IMR-90 (cell line): ENCODE measurements around the gene PRKCSH. TPM values are rescaled to one million over a fixed set of nuclear protein-coding genes. Genes with fewer than 3 reads are reported as not detected.

ENCODE experiments used
- ATAC-seq: fragments of 200-7000 bp; cut with Tn5 transposase; 2 replicates; pipeline ENCODE4 v1.9.1; 2020; ENCODE audit warnings: low read depth, mild to moderate bottlenecking, moderate library complexity
- BruUV-seq: library from RNA; stranded (reverse); fragments of 400-500 nt; replicated peaks from 2 replicates; lab custom pipeline; 2021; lab: Mats Ljungman, UMichigan
- CTCF ChIA-PET: fragments of 300-600 bp; formaldehyde crosslinking; extraction: SDS; loops from one replicate; lab custom pipeline; 2021; ENCODE audit warnings: antibody characterized with exemption; lab: Yijun Ruan, JAX
- POLR2A ChIA-PET: fragments of 300-600 bp; sonication (Branson Sonifier 250); formaldehyde crosslinking; loops from one replicate; lab custom pipeline; 2022; ENCODE audit warnings: antibody characterized with exemption; ENCODE audit not compliant: unreplicated experiment; lab: Charles Lee
- DNase-seq: peaks from one replicate; pipeline ENCODE4 v3.0.0; 2013
- H2AFZ ChIP-seq: replicated peaks from 2 replicates; pipeline ENCODE3; 2013; ENCODE audit warnings: low read length, mild to moderate bottlenecking; ENCODE audit not compliant: poor library complexity
- H2AK5ac ChIP-seq: 2 replicates; pipeline ENCODE4 v1.6.1; 2013; ENCODE audit warnings: low read depth, low read length, inconsistent platforms
- H2AK9ac ChIP-seq: replicated peaks from 2 replicates; pipeline ENCODE3; 2013; ENCODE audit warnings: mild to moderate bottlenecking, low read depth, low read length, moderate library complexity; ENCODE audit not compliant: poor library complexity
- H2BK120ac ChIP-seq: 2 replicates; pipeline ENCODE4 v1.6.1; 2013; ENCODE audit warnings: low read depth, low read length, inconsistent platforms
- H2BK15ac ChIP-seq: 3 replicates; pipeline ENCODE4 v1.6.1; 2013; ENCODE audit warnings: low read depth, low read length, inconsistent platforms
- H2BK20ac ChIP-seq: 2 replicates; pipeline ENCODE4 v1.6.1; 2013; ENCODE audit warnings: low read depth, mild to moderate bottlenecking, inconsistent platforms, low read length, moderate library complexity
- H2BK5ac ChIP-seq: 2 replicates; pipeline ENCODE4 v1.6.1; 2013; ENCODE audit warnings: mild to moderate bottlenecking, low read depth, low read length, inconsistent platforms; ENCODE audit not compliant: poor library complexity, severe bottlenecking
- H3K14ac ChIP-seq: replicated peaks from 2 replicates; pipeline ENCODE4 v1.6.1; 2013; ENCODE audit warnings: low read depth, low read length, inconsistent platforms
- H3K18ac ChIP-seq: 2 replicates; pipeline ENCODE4 v1.6.1; 2013; ENCODE audit warnings: low read depth, low read length, control low read depth
- H3K23ac ChIP-seq: 2 replicates; pipeline ENCODE4 v1.6.1; 2013; ENCODE audit warnings: low read depth, low read length, inconsistent platforms
- H3K27ac ChIP-seq: 2 replicates; pipeline ENCODE4 v1.5.1; 2013; ENCODE audit warnings: mild to moderate bottlenecking, control low read depth, low read length; ENCODE audit not compliant: insufficient read depth
- H3K27me3 ChIP-seq: 2 replicates; pipeline ENCODE4 v1.6.1; 2013; ENCODE audit warnings: low read length; ENCODE audit not compliant: control insufficient read depth, insufficient read depth
- H3K36me3 ChIP-seq: 2 replicates; pipeline ENCODE4 v1.6.1; 2013; ENCODE audit warnings: low read length, mixed read lengths; ENCODE audit not compliant: control insufficient read depth, insufficient read depth
- H3K4ac ChIP-seq: 2 replicates; pipeline ENCODE4 v1.6.1; 2013; ENCODE audit warnings: low read depth, low read length, inconsistent platforms
- H3K4me1 ChIP-seq: 2 replicates; pipeline ENCODE4 v1.6.1; 2013; ENCODE audit warnings: low read length, mixed read lengths; ENCODE audit not compliant: control insufficient read depth, insufficient read depth
- H3K4me2 ChIP-seq: 2 replicates; pipeline ENCODE4 v1.6.1; 2013; ENCODE audit warnings: low read depth, mild to moderate bottlenecking, control low read depth, low read length, moderate library complexity
- H3K4me3 ChIP-seq: 2 replicates; pipeline ENCODE4 v1.5.1; 2013; ENCODE audit warnings: low read depth, mild to moderate bottlenecking, control low read depth, low read length, moderate library complexity; ENCODE audit not compliant: insufficient read depth
- H3K56ac ChIP-seq: 2 replicates; pipeline ENCODE4 v1.6.1; 2013; ENCODE audit warnings: low read length, inconsistent platforms; ENCODE audit not compliant: insufficient read depth; ENCODE audit errors: extremely low read depth
- H3K79me1 ChIP-seq, 2 experiments: 2 replicates each; pipeline ENCODE4 v1.6.1; 2013; ENCODE audit warnings: low read length in 2 of 2, inconsistent platforms in 1 of 2, low read depth in 1 of 2
- H3K9ac ChIP-seq: 2 replicates; pipeline ENCODE4 v1.6.1; 2013; ENCODE audit warnings: low read depth, low read length, control low read depth
- H3K9me1 ChIP-seq: 2 replicates; pipeline ENCODE4 v1.6.1; 2013; ENCODE audit warnings: low read length, inconsistent platforms; ENCODE audit not compliant: insufficient read depth
- H3K9me3 ChIP-seq: 2 replicates; pipeline ENCODE4 v1.6.1; 2013; ENCODE audit warnings: low read length; ENCODE audit not compliant: control insufficient read depth, insufficient read depth
- H4K20me1 ChIP-seq: 2 replicates; pipeline ENCODE4 v1.6.1; 2013; ENCODE audit warnings: low read length, inconsistent platforms; ENCODE audit not compliant: insufficient read depth
- H4K5ac ChIP-seq: 2 replicates; pipeline ENCODE4 v1.6.1; 2013; ENCODE audit warnings: mild to moderate bottlenecking, low read depth, low read length, control low read depth
- H4K8ac ChIP-seq, 2 experiments: 2 replicates each; pipeline ENCODE4 v1.6.1; 2013; ENCODE audit warnings: low read depth in 2 of 2, low read length in 2 of 2, control low read depth in 1 of 2, inconsistent platforms in 1 of 2
- H4K91ac ChIP-seq: 2 replicates; pipeline ENCODE4 v1.6.1; 2013; ENCODE audit warnings: low read depth, low read length, inconsistent platforms; ENCODE audit not compliant: insufficient read depth
- BHLHE40 ChIP-seq: fragments of 150-350 bp; IDR thresholded peaks from 2 replicates; pipeline ENCODE4 v1.6.1; 2016; ENCODE audit warnings: mild to moderate bottlenecking, low read depth, low read length
- CEBPB ChIP-seq: IDR thresholded peaks from 2 replicates; pipeline ENCODE4 v1.6.1; 2012; ENCODE audit warnings: low read depth, low read length, improper control_type of control experiment
- CHD1 ChIP-seq: IDR thresholded peaks from 2 replicates; pipeline ENCODE4 v1.6.1; 2012; ENCODE audit warnings: low read depth, low read length, improper control_type of control experiment
- ELK1 ChIP-seq: fragments of 150-350 bp; IDR thresholded peaks from 2 replicates; pipeline ENCODE4 v1.6.1; 2016; ENCODE audit warnings: low read depth, mild to moderate bottlenecking, low read length, moderate library complexity, borderline replicate concordance
- FOS ChIP-seq: fragments of 150-350 bp; IDR thresholded peaks from 2 replicates; pipeline ENCODE4 v1.6.1; 2016; ENCODE audit warnings: low read depth, low read length
- MAFK ChIP-seq: IDR thresholded peaks from 2 replicates; pipeline ENCODE4 v1.6.1; 2012; ENCODE audit warnings: low read depth, low read length, improper control_type of control experiment
- MAZ ChIP-seq: IDR thresholded peaks from 2 replicates; pipeline ENCODE4 v1.6.1; 2012; ENCODE audit warnings: low read depth, mild to moderate bottlenecking, low read length, improper control_type of control experiment, moderate library complexity, borderline replicate concordance
- MXI1 ChIP-seq: IDR thresholded peaks from 2 replicates; pipeline ENCODE4 v1.6.1; 2012; ENCODE audit warnings: low read depth, mild to moderate bottlenecking, low read length, moderate library complexity, borderline replicate concordance
- NFE2L2 ChIP-seq: fragments of 150-350 bp; IDR thresholded peaks from 2 replicates; pipeline ENCODE4 v1.6.1; 2016; ENCODE audit warnings: low read depth, mild to moderate bottlenecking, low read length
- RAD21 ChIP-seq: IDR thresholded peaks from 2 replicates; pipeline ENCODE4 v1.6.1; 2012; ENCODE audit warnings: low read length, improper control_type of control experiment
- RCOR1 ChIP-seq: IDR thresholded peaks from 2 replicates; pipeline ENCODE4 v1.6.1; 2012; ENCODE audit warnings: mild to moderate bottlenecking, low read length, improper control_type of control experiment; ENCODE audit not compliant: insufficient replicate concordance
- RFX5 ChIP-seq: IDR thresholded peaks from 2 replicates; pipeline ENCODE4 v1.8.0; 2012; ENCODE audit warnings: low read depth, mild to moderate bottlenecking, low read length, moderate library complexity
- SMC3 ChIP-seq: fragments of 150-350 bp; IDR thresholded peaks from 2 replicates; pipeline ENCODE4 v1.6.1; 2016; ENCODE audit warnings: low read depth, mild to moderate bottlenecking, antibody characterized with exemption, low read length, moderate library complexity
- USF2 ChIP-seq: fragments of 150-350 bp; IDR thresholded peaks from 2 replicates; pipeline ENCODE4 v1.6.1; 2017; ENCODE audit warnings: mild to moderate bottlenecking, antibody characterized with exemption, low read length, low read depth
- WGBS, 2 experiments: methylation state at CpG; one replicate each; pipeline versions ENCODE4 v1.1.5 to v1.1.7; 2013; ENCODE audit warnings: missing lambda C conversion rate in 2 of 2; ENCODE audit not compliant: insufficient read length in 1 of 2; ENCODE audit errors: extremely low coverage in 2 of 2; 5-methylcytosine and 5-hydroxymethylcytosine counted together
- dilution Hi-C: fragments of 300-500 bp; cut with HindIII; formaldehyde crosslinking; loops from one replicate; pipeline ENCODE4 v1.14.3; 2018; ENCODE audit warnings: low sequenced_read_pairs; ENCODE audit not compliant: unreplicated experiment
- in situ Hi-C: fragments of 300-500 bp; cut with MboI; formaldehyde crosslinking; loops from 3 replicates; pipeline ENCODE4 v1.14.3; 2019; ENCODE audit warnings: low sequenced_read_pairs, inconsistent platforms, mixed read lengths
- intact Hi-C: fragments of 100-400 bp; cut with micrococcal nuclease; formaldehyde crosslinking; loops from 2 replicates; pipeline ENCODE4 v1.10.0; 2022
- polyA plus RNA-seq, 3 experiments: library from polyadenylated mRNA; depleted of rRNA; stranded (reverse); fragments of >200 nt; gene quantifications; 2 replicates each; pipeline ENCODE4 v1.2.3, GENCODE V29; 2012; ENCODE audit warnings: low replicate concordance in 1 of 3
- total RNA-seq: library from RNA; depleted of rRNA; stranded (reverse); fragments of >200 nt; gene quantifications from 2 replicates; pipeline ENCODE4 v1.2.3, GENCODE V29; 2012

Gene PRKCSH
- total and polyA plus RNA-seq, 2 of the 4 experiments (the other 2 are of a cell fraction) = 36.0 to 252 TPM

GRCh38 chr19:11426656-11427055, 8.8 kb upstream of the PRKCSH start:
- H3K4me1 ChIP-seq = no peaks in the 10 kb centered on the region
- POLR2A ChIA-PET = no interaction called here
- H2BK120ac ChIP-seq = no peak overlapping the region
- H4K91ac ChIP-seq = no peak overlapping the region
- dilution Hi-C loops (no loop called here), intact Hi-C loops (no loop called here), in situ Hi-C loops (no loop called here)
- H2AK9ac ChIP-seq = no peak overlapping the region
- no peaks in the 10 kb centered on the region for H3K36me3 ChIP-seq
- CTCF ChIA-PET = no interaction called here
- WGBS, 2 experiments = 87% methylated on average over 16 of the region's 19 CpGs; no CpG with 5 or more reads in 1 of the 2 experiments
- H2BK20ac ChIP-seq = no peak overlapping the region
- H2AK5ac ChIP-seq = no peak overlapping the region
- H3K27me3 ChIP-seq = peaks cover 20% of the 10 kb centered on the region
- no peaks in the 10 kb centered on the region for H3K9me3 ChIP-seq
- TF ChIP-seq FOS = no peak
- TF ChIP-seq MAZ = no peak
- no peak for TF ChIP-seq SMC3
- no peak for TF ChIP-seq ELK1
- TF ChIP-seq MAFK = no peak
- no peak for TF ChIP-seq MXI1
- no peak for TF ChIP-seq RFX5
- no peak for TF ChIP-seq RAD21
- no peak for TF ChIP-seq USF2
- TF ChIP-seq BHLHE40 = no peak
- no peak for TF ChIP-seq CHD1
- no peak for TF ChIP-seq RCOR1
- no peak for TF ChIP-seq CEBPB
- no peak for TF ChIP-seq NFE2L2
- H3K23ac ChIP-seq = no peak overlapping the region
- H3K27ac ChIP-seq = no peak overlapping the region
- DNase-seq = no peak
- H2BK5ac ChIP-seq = no peak overlapping the region
- H4K20me1 ChIP-seq = no peaks in the 10 kb centered on the region
- no peak overlapping the region for H3K14ac ChIP-seq
- H2BK15ac ChIP-seq = no peak overlapping the region
- H3K56ac ChIP-seq = no peak overlapping the region
- H3K79me1 ChIP-seq = no peaks in the 10 kb centered on the region
- no peak overlapping the region for H4K8ac ChIP-seq
- no TSS peak for BruUV-seq
- no peaks in the 10 kb centered on the region for H3K9me1 ChIP-seq
- no peak overlapping the region for H3K4me2 ChIP-seq
- no peak overlapping the region for H3K18ac ChIP-seq
- no peak overlapping the region for H3K4me3 ChIP-seq
- H3K9ac ChIP-seq = no peak overlapping the region
- H2AFZ ChIP-seq = no peak overlapping the region
- H4K5ac ChIP-seq = no peak overlapping the region
- ATAC-seq = no peak
- H3K4ac ChIP-seq = no peak overlapping the region
